ENCODE measurements around the gene LITAFD. TPM values are rescaled to one million over a fixed set of nuclear protein-coding genes. Genes with fewer than 3 reads are reported as not detected.
A peak's percentile ranks its signal among the peaks of the same experiment; 100 is the strongest.

Gene LITAFD
- total and polyA plus RNA-seq, 9 of the 15 experiments (the other 6 are each of a cell fraction or from before 2014, with no cell fraction given), result not detected

DNA sequence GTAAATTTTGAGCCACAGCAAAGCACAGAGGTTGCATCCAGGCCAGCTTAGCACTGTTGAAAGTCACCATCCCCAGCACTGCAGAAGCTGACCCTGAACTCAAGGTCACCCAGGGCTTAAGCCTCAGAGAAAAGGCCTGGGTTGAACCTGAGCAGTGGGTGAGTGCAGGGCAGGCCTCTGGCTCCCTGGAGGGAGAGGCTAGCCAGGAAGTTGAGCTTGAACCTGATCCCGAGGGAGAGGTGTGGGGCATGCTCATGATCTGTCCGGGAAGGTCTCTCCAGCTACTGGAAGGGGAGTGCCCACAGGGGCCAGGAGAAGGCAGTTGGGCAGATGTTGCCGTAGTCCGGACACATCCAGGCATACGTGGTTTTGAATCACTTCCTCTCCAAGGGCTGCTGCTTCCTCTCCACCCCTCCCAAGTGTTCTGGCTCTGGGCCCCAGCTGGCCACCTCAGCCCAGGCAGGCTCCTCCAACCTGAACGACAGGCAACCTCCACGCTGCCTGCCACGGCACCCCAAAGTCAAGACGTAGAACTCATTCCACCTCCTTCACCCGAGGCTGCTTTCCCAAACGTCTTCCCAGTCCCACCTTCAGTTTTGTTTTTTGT, 31.8 kb upstream of the LITAFD start:
- intact Hi-C loops (cut with micrococcal nuclease) (no loop called here), in situ Hi-C loops (cut with MboI) (no loop called here)
- WGBS (ENCODE audit: insufficient coverage, low coverage, missing lambda C conversion rate), result 75% methylated on average over 9 of the region's 11 CpGs
- Histone ChIP-seq H3K79me2 (ENCODE audit: control insufficient read depth, insufficient read depth, low read length) (peaks cover under 1% of the 10 kb centered on the region; the same call in 1 of the 3 replicates), H3K4me1 (replicated peaks in 1 of 2; ENCODE audit: control insufficient read depth in 2 of 2, insufficient read depth in 2 of 2, low read length in 2 of 2) (peaks cover 0 to 4% of the 10 kb centered on the region in 2 experiments; a peak in 1 of 5 replicates), H3K4me2 (ENCODE audit: insufficient read depth, low read length) (no peak overlapping the region), H2AFZ (ENCODE audit: low read depth, low read length) (no peak overlapping the region), H3K4me3 (no peak overlapping the region), H3K9ac (ENCODE audit: insufficient read depth in 1 of 2, low read depth in 2 of 2, low read length in 2 of 2) (0 out of 4 replicates have a peak overlapping the region, but pooled peaks of 1 of the 2 experiments have one; percentile 21), H3K27me3 (ENCODE audit: control insufficient read depth in 2 of 2, insufficient read depth in 2 of 2, low read length in 2 of 2) (no peaks in the 10 kb centered on the region), H3K9me1 (ENCODE audit: control insufficient read depth, insufficient read depth, low read length) (no peaks in the 10 kb centered on the region), H3K36me3 (ENCODE audit: control insufficient read depth, insufficient read depth, low read length) (peaks cover 91% of the 10 kb centered on the region; the same call in 2 of the 3 replicates), H3K9me3 (replicated peaks; ENCODE audit: control insufficient read depth, insufficient read depth, low read depth, low read length) (no peaks in the 10 kb centered on the region), H4K20me1 (replicated peaks; ENCODE audit: control insufficient read depth, insufficient read depth, low read length) (no peaks in the 10 kb centered on the region), H3K27ac (ENCODE audit: extremely low read depth, low read depth, low read length) (no peak overlapping the region)
- BruUV-seq (replicated peaks), result no TSS peak
- ATAC-seq, result peak; percentile 19
- TF ChIP-seq ZNF79 (CRISPR knock-in tag; IDR thresholded peaks at IDR 0.05; ENCODE audit: low read depth), result no peak
- peak; percentile 13; the same call in 1 of the 2 replicates for TF ChIP-seq POLR2AphosphoS5 (IDR thresholded peaks at IDR 0.05; ENCODE audit: control insufficient read depth, insufficient read depth, low read depth, low read length)
- no peak for TF ChIP-seq RFX1 (IDR thresholded peaks at IDR 0.05)
- TF ChIP-seq ESRRA (IDR thresholded peaks at IDR 0.05; ENCODE audit: borderline replicate concordance, low read depth), result peak; percentile 58; the same call in 1 of the 2 replicates
- TF ChIP-seq POLR2A (conservative IDR thresholded peaks at IDR 0.05), result peak; percentile 38; the same call in 1 of the 2 replicates
- TF ChIP-seq PML (IDR thresholded peaks at IDR 0.05; ENCODE audit: low read length), result peak; percentile 2; the same call in 1 of the 2 replicates
- TF ChIP-seq POLR2G (IDR thresholded peaks at IDR 0.05; ENCODE audit: low read depth, low read length), result peak; percentile 62
- peak; percentile 78 for TF ChIP-seq RBM22 (IDR thresholded peaks at IDR 0.05; ENCODE audit: low read depth, low read length, poor library complexity, severe bottlenecking)
- POLR2A ChIA-PET, result interaction anchor here (0.6 to 2.6 kb wide), 6 partner anchors 9 to 296 kb away, joined by 3 to 9 read pairs (median 4); partner anchors contain the start of gene CARHSP1
- FAIRE-seq, result no peak
- CTCF ChIA-PET (ENCODE audit: low intra/inter-chr PET ratio), result no interaction called here
- no peak for DNase-seq (ENCODE audit: extremely low read depth in 1 of 4, low spot score in 3 of 4)
